Vagina (tissue), 2 donors: ENCODE data around the gene RHOV. TPM values are rescaled to one million over a fixed set of nuclear protein-coding genes. Genes with fewer than 3 reads are reported as not detected.

Experiments
- DNase-seq, 2 donors: peaks; one replicate each; pipeline ENCODE4 v3.0.0-alpha.2; 2017; ENCODE audit errors: extremely low spot score in 2 of 2
- H3K27ac ChIP-seq: fragments of 200-600 bp; sonication (generic); one replicate; pipeline ENCODE4 v1.5.1; 2019
- H3K27me3 ChIP-seq: fragments of 200-600 bp; sonication (generic); one replicate; pipeline ENCODE4 v1.5.1; 2019
- H3K36me3 ChIP-seq, 2 donors: fragments of 200-600 bp; sonication (generic); one replicate each; pipeline ENCODE4 v1.5.1; 2017 to 2019
- H3K4me1 ChIP-seq: fragments of 200-600 bp; sonication (generic); one replicate; pipeline ENCODE4 v1.5.1; 2019
- H3K4me3 ChIP-seq, 2 donors: fragments of 200-600 bp; sonication (generic); 1 replicate in 1 of 2; 2 replicates in 1 of 2; pipeline ENCODE4 v1.5.1; 2016 to 2019
- H3K9me3 ChIP-seq: fragments of 200-600 bp; sonication (generic); one replicate; pipeline ENCODE4 v1.5.1; 2019
- CTCF ChIP-seq, 3 experiments: fragments of 450-650 bp in 2 of 3; fragments of 200-600 bp in 1 of 3; sonication (generic) in 1 of 3; IDR thresholded peaks; one replicate each; pipeline ENCODE4 v1.5.1; 2017 to 2019; ENCODE audit warnings: antibody characterized with exemption in 3 of 3, mild to moderate bottlenecking in 2 of 3, moderate library complexity in 2 of 3
- POLR2A ChIP-seq, 2 donors: fragments of 450-650 bp; IDR thresholded peaks; one replicate each; pipeline ENCODE4 v1.6.1; 2017; ENCODE audit warnings: antibody characterized with exemption in 2 of 2, mild to moderate bottlenecking in 2 of 2, moderate library complexity in 2 of 2
- POLR2AphosphoS5 ChIP-seq, 2 donors: sonication (generic); formaldehyde crosslinking; IDR thresholded peaks; one replicate each; pipeline ENCODE4 v1.9.0; 2017; ENCODE audit warnings: antibody characterized with exemption in 2 of 2, mild to moderate bottlenecking in 2 of 2, low read depth in 1 of 2; ENCODE audit not compliant: insufficient read depth in 1 of 2
- intact Hi-C: fragments of 100-400 bp; cut with DNase I; formaldehyde crosslinking; loops from one replicate; pipeline ENCODE4 v1.15.1; 2023
- total RNA-seq: library from RNA; depleted of rRNA; stranded (reverse); fragments of >200 nt; gene quantifications from one replicate; pipeline ENCODE4 v1.2.3, GENCODE V29; 2016

Gene RHOV
- total RNA-seq, 1 donor from 2014 or later: 32.9 TPM

DNA sequence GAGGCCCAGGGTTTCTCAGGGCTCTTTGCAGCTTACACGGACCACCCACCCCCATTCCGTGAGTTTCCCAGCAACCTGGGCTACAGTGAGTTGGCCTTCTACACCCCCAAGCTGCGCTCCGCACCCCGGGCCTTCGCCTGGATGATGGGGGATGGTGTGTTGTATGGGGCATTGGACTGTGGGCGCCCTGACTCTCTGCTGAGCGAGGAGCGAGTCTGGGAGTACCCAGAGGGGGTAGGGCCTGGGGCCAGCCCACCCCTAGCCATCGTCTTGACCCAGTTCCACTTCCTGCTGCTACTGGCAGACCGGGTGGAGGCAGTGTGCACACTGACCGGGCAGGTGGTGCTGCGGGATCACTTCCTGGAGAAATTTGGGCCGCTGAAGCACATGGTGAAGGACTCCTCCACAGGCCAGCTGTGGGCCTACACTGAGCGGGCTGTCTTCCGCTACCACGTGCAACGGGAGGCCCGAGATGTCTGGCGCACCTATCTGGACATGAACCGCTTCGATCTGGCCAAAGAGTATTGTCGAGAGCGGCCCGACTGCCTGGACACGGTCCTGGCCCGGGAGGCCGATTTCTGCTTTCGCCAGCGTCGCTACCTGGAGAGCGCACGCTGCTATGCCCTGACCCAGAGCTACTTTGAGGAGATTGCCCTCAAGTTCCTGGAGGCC lies 25.6 kb upstream of the RHOV start:
- H3K36me3 ChIP-seq: peaks cover 0 to 51% of the 10 kb centered on the region in 2 donors
- no peak overlapping the region for H3K27ac ChIP-seq
- DNase-seq: no peak
- H3K4me3 ChIP-seq: no peak overlapping the region
- intact Hi-C loops: loop anchor here (5.0 to 10.0 kb wide), 3 partner anchors 43 to 215 kb away; partner anchors contain the start of gene INO80
- peaks cover 29% of the 10 kb centered on the region for H3K4me1 ChIP-seq
- TF ChIP-seq CTCF (IDR thresholded peaks at IDR 0.05): no peak
- TF ChIP-seq POLR2A (IDR thresholded peaks at IDR 0.05): no peak
- no peak for TF ChIP-seq POLR2AphosphoS5 (IDR thresholded peaks at IDR 0.05; ENCODE audit: insufficient read depth in 1 of 2, low read depth in 1 of 2)
- H3K27me3 ChIP-seq: no peaks in the 10 kb centered on the region
- H3K9me3 ChIP-seq: no peaks in the 10 kb centered on the region

DNA sequence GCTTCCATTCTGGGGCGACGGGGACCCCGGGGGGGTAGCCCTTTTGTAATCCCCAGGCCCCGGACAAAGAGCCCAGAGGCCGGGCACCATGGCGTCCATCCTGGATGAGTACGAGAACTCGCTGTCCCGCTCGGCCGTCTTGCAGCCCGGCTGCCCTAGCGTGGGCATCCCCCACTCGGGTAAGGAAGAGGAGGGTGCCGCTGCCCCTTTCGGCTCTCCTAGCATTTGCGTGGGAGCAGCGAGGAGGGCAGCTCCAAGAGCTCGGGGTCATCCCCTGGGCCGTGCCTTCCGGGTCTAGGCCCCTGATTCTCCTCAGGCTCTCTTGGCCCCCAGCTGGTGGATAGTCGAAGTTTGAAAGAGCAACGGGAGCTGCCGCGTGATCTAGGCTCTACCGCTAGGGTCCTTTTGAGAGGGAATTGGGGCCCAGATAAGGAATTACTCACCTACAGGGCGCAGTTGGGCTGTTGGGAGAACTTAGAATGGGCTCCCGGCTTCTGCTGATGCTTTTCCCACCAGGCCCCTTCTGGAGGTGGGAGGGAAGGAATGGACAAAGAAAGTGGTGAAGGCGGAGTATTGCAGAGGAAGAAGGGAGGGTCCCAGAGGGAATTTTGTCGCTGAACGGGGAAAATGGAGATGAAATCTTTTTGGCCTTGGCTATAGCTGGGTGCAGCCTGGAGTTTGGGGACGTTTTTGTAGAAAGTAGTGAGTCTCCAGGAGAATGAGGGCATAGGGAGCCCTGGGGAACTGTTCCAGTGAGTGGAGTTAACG lies 20.8 kb upstream of the RHOV start:
- peak; percentile 89 to 93 for DNase-seq
- Histone ChIP-seq H3K27ac (peak overlapping the region; percentile 91), H3K4me3 (peak overlapping the region; percentile 72 to 89), H3K9me3 (no peaks in the 10 kb centered on the region), H3K4me1 (peaks cover 25% of the 10 kb centered on the region), H3K36me3 (peaks cover 0 to 21% of the 10 kb centered on the region in 2 donors), H3K27me3 (no peaks in the 10 kb centered on the region)
- TF ChIP-seq CTCF (IDR thresholded peaks at IDR 0.05) (peak in 1 of 3 experiments; percentile 47), POLR2AphosphoS5 (IDR thresholded peaks at IDR 0.05; ENCODE audit: insufficient read depth in 1 of 2, low read depth in 1 of 2) (no peak), POLR2A (IDR thresholded peaks at IDR 0.05) (no peak)
- intact Hi-C loops: loop anchor here (5.0 kb wide), 1 partner anchor 38 kb away; no protein-coding TSS in a partner anchor

GRCh38 chr15:40893733-40894680 lies 20.0 kb upstream of the RHOV start, which contains the start of gene VPS18:
VPS18 (plus strand) TSS chr15:40894450; CDS start chr15:40894769, 319 bp downstream.
- intact Hi-C loops: loop anchor here (5.0 kb wide), 1 partner anchor 37 kb away; no protein-coding TSS in a partner anchor
- peak; percentile 98 for DNase-seq
- Histone ChIP-seq H3K9me3 (no peaks in the 10 kb centered on the region), H3K4me3 (peak within 1 kb of the TSS; percentile 72 to 89), H3K4me1 (peaks cover 25% of the 10 kb centered on the region), H3K27ac (peak within 1 kb of the TSS; percentile 91), H3K27me3 (no peaks in the 10 kb centered on the region), H3K36me3 (peaks cover 0 to 13% of the 10 kb centered on the region in 2 donors)
- peak; percentile 11 to 76 for TF ChIP-seq POLR2A (IDR thresholded peaks at IDR 0.05)
- peak; percentile 95 to 98 (median 96) for TF ChIP-seq CTCF (IDR thresholded peaks at IDR 0.05)
- TF ChIP-seq POLR2AphosphoS5 (IDR thresholded peaks at IDR 0.05; ENCODE audit: insufficient read depth in 1 of 2, low read depth in 1 of 2): peak; percentile 95 to 98

DNA sequence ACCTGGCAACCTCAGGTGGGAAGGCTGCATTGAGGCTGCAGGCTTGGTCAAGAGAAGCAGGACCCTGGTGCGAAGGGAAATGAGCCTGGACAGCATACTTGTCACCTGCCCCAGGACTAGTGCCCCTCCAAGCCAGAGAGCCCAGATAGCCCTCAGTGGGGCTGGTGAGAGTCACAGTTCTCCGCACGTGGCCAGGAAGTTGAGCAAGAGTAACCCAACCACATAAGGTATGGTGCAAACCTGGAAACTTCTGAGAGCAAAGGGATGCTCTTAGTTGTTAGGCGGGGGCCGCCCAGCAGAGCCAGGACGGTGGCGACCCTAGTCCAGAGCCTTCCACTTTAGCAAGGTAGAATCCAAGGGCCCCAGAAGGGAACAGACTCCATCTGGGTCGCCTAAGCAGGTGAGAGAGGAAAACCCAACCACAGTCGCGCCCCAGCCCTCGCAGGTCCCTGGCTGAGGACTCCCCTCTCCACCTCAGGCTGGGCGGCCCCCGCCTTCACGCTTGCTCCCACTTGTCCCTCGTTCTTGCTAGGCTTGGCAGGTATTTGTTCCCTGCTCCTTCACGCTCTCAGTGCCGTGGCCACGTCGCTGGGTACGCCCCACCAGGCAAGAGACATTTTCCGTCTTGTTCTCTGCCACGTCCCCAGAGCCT lies 19.1 kb upstream of the RHOV start:
- peak in 1 of 2 donors; percentile 92 for DNase-seq
- intact Hi-C loops: loop anchor here (5.0 kb wide), 1 partner anchor 36 kb away; no protein-coding TSS in a partner anchor

More for the DNA sequence above, 19.1 kb upstream of the RHOV start:
- Histone ChIP-seq H3K9me3 (no peaks in the 10 kb centered on the region), H3K27me3 (no peaks in the 10 kb centered on the region), H3K27ac (peak overlapping the region; percentile 91), H3K4me1 (peaks cover 25% of the 10 kb centered on the region), H3K4me3 (no peak overlapping the region), H3K36me3 (peaks cover 0 to 6% of the 10 kb centered on the region in 2 donors)
- TF ChIP-seq POLR2A (IDR thresholded peaks at IDR 0.05) (no peak), POLR2AphosphoS5 (IDR thresholded peaks at IDR 0.05; ENCODE audit: insufficient read depth in 1 of 2, low read depth in 1 of 2) (no peak), CTCF (IDR thresholded peaks at IDR 0.05) (no peak)
